Stimulated activated CD4-positive, alpha-beta T cell treated with anti-CD3 and anti-CD28 coated beads, Interleukin-12 subunit alpha, Interleukin-12 subunit beta, amount 100 ng/mL, for 48 hours (primary cell): Measurements from ENCODE around the gene ALKAL2.

Experiments
- DNase-seq, 3 donors: peaks; one replicate each; pipeline ENCODE4 v3.0.0-alpha.2; 2020; ENCODE audit warnings: low read depth in 2 of 3, low spot score in 1 of 3

The ALKAL2 gene

GRCh38 chr2:290090-290722 lies 2.3 kb upstream of the ALKAL2 start:
- peak in 2 of 3 donors; percentile 23 to 27 for DNase-seq

- no peak for DNase-seq
Observed at GRCh38 chr2:289362-290089, 1.6 kb upstream of the ALKAL2 start.

GRCh38 chr2:288758-289361 lies 969 bp upstream of the ALKAL2 start:
- no peak for DNase-seq

- DNase-seq: no peak
Observed at GRCh38 chr2:287471-287885, 413 bp downstream of the ALKAL2 start.

- DNase-seq: no peak
Observed at GRCh38 chr2:286774-287392, 1.0 kb downstream of the ALKAL2 start.

GRCh38 chr2:286035-286434 lies 1.9 kb downstream of the ALKAL2 start:
- DNase-seq: no peak

GRCh38 chr2:285531-285930 lies 2.4 kb downstream of the ALKAL2 start:
- no peak for DNase-seq

GRCh38 chr2:284896-285492 lies 2.9 kb downstream of the ALKAL2 start:
- DNase-seq: no peak

GRCh38 chr2:283996-284794 lies 3.7 kb downstream of the ALKAL2 start:
- DNase-seq: no peak

GRCh38 chr2:282371-283263 lies 5.3 kb downstream of the ALKAL2 start:
- DNase-seq: no peak

GRCh38 chr2:281381-281780 lies 6.5 kb downstream of the ALKAL2 start:
- DNase-seq: no peak

GRCh38 chr2:280650-281110 lies 7.2 kb downstream of the ALKAL2 start:
- DNase-seq: no peak

- no peak for DNase-seq
Observed at GRCh38 chr2:279956-280649, 7.8 kb downstream of the ALKAL2 start.

GRCh38 chr2:279366-279765 lies 8.5 kb downstream of the ALKAL2 start:
- no peak for DNase-seq

- no peak for DNase-seq
Observed at GRCh38 chr2:278927-279320, 9.0 kb downstream of the ALKAL2 start.

- no peak for DNase-seq
Observed at GRCh38 chr2:278312-278926, 9.5 kb downstream of the ALKAL2 start.

GRCh38 chr2:275466-275865 lies 12.4 kb downstream of the ALKAL2 start:
- no peak for DNase-seq

- DNase-seq: no peak
Observed at GRCh38 chr2:274503-274902, 13.4 kb downstream of the ALKAL2 start.

GRCh38 chr2:273333-273732 lies 14.6 kb downstream of the ALKAL2 start:
- DNase-seq: no peak
